IPS-NIHi11 (cell line): ENCODE data around the gene CCDC107.
"Not testable (repeated sequence)": the region's sequence is repeated elsewhere in the genome, so short reads cannot be mapped to it uniquely, and the experiment has no call there.

Source experiments
- DNase-seq: peaks from one replicate; pipeline ENCODE4 v3.0.0; 2012; ENCODE audit warnings: mixed read lengths, low spot score

Gene CCDC107, protein sequence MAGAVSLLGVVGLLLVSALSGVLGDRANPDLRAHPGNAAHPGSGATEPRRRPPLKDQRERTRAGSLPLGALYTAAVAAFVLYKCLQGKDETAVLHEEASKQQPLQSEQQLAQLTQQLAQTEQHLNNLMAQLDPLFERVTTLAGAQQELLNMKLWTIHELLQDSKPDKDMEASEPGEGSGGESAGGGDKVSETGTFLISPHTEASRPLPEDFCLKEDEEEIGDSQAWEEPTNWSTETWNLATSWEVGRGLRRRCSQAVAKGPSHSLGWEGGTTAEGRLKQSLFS

DNA sequence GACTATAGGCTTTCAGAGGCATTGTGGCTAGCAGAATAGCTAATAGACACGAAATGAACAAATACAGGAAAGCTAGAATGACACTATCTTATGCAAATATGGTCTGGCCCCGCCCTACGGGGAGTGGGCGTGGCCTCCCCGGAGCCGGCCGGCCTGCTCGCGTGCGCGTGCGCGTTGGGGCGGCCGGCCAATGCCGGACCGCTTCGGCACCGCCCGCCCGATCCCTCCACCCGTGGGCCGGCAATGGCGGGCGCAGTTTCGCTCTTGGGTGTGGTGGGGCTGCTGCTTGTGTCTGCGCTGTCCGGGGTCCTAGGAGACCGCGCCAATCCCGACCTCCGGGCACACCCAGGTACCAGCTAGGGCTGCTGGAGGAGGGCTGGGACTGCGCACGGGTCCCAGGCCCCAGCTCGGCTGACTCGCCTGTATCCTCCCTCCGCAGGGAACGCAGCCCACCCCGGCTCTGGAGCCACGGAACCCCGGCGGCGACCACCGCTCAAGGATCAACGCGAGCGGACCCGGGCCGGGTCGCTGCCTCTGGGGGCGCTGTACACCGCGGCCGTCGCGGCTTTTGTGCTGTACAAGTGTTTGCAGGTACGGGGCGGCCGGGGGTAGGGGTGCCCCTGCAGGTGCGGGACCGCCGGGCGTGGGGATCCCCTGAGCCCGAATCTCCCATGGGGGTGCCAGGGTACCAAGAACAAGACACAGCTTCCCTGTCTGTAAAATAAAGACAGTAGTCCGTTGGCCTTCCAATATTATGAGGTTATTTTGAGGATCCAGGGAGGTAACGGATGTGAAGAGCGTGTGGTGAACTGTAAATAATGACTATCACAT lies at the start of gene CCDC107:
TSS of gene CCDC107 (plus strand) at position 156 of the 831 bp plus-strand sequence. CDS start at position 244, 88 bp downstream.
- peak; percentile 92 for DNase-seq

DNA sequence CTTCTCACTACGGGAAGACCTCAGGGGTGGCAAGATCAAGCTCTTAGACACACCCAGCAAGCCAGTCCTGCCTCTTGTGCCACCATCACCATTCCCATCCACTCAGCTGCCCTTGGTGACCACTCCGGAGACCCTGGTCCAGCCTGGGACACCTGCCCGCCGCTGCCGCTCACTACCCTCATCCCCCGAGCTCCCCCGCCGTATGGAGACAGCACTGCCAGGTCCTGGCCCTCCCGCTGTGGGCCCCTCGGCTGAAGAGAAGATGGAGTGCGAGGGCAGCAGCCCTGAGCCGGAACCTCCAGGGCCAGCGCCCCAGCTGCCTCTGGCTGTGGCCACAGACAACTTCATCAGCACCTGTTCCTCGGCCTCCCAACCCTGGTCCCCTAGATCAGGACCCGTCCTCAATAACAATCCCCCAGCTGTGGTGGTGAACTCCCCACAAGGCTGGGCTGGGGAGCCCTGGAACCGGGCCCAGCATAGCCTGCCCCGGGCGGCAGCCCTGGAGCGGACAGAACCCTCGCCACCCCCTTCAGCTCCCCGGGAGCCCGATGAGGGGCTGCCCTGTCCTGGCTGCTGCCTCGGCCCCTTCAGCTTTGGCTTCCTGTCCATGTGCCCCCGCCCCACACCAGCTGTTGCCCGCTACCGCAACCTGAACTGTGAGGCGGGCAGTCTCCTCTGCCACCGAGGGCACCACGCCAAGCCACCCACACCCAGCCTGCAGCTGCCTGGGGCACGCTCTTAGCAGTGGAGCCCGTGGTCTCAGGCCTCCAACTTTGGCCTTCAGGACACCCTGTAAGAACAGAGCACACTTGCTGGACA lies 48.9 kb upstream of the CCDC107 start:
- DNase-seq: no peak

DNA sequence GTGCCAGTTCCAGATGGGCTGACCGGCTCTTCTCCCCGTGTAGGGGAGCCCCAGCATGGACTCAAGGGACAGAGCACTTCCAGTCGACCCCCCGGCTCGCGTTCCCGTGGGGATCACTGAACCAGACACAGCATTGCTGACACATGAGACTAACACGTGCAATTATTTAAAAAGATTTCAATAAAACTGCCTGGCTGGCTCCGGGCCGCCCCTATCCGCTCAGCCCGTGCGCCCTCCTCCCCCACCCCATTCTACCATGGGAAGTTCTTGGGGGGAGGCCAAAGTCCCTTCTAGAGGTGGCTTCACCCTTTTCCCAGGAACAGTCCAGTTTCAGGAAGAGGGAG lies 48.3 kb upstream of the CCDC107 start:
- DNase-seq: no peak

DNA sequence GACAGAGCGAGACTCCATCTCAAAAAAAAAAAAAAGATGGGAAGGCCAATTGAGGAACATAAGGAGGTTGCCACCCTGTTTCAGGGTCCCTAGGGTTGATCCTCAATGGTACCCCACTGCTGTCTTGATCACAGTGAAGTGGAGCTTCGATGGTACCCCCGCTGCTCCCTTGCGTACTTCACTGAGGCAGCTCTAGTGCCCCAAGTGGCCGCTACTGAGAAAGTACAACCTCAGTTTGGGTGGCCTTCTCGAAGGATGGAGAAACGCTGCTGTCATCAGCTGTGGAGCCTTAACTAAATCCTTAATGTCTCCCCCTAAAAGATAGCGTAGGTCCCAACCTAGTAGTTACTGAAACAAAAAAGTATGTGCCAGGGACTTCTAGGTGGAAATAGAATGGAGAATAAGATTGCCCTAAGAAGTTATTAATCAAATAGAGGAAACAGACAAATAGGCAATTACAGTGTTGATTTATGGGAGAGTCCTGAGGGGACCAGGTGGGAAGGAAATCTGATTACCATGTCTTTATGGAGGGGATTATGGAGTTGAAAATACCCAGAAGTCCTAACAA lies 46.8 kb upstream of the CCDC107 start:
- DNase-seq: peak; percentile 53

DNA sequence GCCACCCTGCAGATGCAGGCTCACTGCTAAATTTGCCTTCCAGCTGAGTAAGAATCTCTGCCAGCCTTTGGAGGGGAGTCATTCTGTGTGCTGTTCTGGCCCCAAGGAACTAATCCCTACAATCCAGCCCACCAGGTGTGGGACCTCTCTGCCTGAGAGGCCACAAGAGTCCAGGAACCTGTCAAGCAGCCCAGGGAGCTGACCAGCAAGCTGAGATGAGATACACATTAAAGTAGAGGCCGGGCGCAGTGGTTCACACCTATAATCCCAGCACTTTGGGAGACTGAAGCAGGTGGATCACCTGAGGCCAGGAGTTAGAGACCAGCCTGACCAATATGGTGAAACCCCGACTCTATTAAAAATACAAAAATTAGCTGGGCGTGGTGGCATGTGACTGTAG lies 46.0 kb upstream of the CCDC107 start:
- DNase-seq: not testable (repeated sequence)

DNA sequence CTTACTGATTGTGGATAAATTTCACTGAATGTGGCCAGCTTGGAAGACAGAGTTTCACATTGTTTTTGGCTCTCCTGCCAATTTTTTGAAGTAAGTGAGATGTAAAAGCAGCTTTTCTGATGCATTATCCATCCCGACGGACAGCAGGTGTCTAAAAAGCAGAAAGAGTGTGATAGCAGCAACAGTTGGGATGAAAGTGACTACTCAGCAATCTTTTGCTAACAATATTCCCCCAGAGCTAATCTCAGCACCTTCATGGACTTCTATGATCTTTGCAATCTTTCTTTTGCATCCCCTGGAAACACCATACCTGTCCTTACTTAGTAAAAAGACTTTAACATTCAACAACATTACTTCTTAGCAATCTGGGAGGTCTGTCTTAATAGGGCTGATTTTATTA lies 45.2 kb upstream of the CCDC107 start:
- no peak for DNase-seq

DNA sequence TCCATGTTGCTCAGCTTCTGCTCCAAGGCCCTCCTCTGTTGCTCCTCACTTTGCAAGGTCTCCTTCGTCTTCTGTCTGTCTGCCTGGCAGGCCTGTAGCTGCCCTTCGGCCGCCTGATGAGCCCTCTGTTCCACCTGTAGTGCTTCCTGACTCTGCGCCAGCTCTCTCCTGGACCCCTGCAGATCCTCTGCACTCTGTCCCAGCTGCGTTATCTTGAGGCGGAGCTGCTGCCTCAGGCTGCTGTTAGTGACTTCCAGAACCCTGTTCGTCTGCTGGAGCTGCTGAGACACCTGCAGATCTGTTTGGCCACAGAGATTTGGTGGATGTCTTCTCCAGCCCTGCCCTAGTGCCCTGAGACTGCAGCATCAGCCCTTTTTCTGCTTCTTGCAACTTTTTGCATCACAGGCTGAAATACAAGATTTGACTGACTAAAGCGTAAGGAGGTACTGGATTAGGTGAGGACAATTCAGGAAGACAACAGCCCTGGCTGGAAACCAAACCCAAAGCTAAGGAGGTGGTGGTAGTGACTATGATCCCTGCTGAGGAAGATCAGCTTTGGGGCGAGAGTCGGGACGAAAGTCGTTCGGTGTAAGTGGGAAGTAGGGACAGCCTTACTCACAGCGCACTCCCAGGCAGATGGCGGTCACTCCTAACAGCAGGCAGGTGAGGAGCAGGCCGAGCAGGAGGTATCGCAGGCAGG lies 42.0 kb upstream of the CCDC107 start:
- DNase-seq: no peak

DNA sequence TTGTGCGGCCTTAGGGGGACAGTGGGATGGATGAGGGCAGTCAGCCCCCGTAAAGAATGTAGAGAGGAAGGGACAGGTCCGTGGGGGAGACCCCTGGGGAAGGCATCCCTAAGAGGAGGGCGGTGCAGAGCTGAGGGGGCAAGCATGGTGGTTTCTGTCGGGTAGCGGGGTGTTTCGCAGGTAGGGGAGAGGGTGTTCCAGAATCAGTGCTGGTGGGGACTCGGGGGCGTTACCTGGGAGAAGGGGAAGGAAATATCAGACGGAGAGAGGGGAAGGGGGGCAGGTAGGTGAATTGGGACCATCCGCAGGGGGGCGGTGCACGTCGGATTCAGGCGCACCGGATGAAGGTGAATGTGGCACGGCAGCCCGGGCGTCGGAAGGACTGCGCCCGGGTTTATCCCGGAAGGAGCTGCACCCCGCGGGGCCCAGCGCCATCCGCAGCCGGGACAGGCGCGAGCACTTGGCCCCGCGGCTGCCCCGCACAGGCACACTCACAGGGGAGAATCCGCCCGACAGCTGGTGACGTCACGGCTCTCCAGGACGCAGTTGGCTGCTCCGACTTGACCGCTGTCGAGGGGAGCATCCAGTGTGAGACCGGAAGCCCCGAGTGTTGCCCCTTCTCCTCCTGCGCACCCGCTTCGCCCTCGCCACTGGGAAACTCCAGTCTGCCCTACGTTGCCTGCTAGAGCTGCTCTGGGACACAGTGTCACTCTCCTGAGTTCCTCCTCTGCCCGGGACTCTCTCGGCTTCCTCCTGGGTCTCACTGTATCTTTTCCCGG lies 41.2 kb upstream of the CCDC107 start:
- peak; percentile 74 for DNase-seq

DNA sequence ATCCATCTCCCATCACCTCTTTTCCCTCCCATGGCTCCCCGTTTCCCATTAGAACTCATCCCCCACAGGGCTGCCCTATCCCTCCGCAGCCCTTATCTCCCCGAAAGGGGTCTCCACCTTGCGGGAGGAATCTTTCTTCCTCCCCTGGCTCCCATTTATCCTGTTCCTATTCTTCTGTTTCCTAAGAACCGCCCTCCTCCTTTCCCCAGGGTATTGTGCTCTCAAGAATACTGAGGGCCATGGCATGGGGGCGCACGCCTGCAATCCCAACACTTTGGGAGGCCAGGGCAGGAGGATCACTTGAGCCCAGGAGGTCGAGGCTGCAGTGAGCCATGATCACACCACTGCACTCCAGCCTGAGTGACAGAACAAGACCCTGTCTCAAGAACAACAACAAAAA lies 40.5 kb upstream of the CCDC107 start:
- no peak for DNase-seq

DNA sequence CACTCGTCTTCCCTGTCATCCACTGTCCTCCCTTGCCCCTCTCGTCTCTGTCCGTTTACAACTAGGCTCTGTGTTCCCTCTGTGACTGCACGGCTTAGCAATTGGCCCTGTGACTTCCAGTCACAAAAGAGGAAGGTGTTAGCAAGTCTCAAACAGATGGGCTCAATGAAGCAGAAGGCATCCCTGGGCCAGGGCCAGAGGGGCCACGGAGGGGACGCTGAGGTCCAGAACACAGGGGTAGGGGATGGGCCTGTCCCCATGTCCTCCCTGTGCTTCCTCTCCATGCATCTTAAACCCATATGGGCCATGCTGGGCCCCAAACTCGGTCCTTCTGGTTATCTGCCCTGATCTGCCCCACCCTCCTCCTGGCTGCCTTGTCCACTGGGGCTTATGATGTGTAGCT lies 39.8 kb upstream of the CCDC107 start, which contains the start of gene CD72:
TSS of gene CD72 (minus strand) at position 89 of the 403 bp plus-strand sequence. CDS start 110 bp downstream, outside the sequence.
- DNase-seq: no peak

DNA sequence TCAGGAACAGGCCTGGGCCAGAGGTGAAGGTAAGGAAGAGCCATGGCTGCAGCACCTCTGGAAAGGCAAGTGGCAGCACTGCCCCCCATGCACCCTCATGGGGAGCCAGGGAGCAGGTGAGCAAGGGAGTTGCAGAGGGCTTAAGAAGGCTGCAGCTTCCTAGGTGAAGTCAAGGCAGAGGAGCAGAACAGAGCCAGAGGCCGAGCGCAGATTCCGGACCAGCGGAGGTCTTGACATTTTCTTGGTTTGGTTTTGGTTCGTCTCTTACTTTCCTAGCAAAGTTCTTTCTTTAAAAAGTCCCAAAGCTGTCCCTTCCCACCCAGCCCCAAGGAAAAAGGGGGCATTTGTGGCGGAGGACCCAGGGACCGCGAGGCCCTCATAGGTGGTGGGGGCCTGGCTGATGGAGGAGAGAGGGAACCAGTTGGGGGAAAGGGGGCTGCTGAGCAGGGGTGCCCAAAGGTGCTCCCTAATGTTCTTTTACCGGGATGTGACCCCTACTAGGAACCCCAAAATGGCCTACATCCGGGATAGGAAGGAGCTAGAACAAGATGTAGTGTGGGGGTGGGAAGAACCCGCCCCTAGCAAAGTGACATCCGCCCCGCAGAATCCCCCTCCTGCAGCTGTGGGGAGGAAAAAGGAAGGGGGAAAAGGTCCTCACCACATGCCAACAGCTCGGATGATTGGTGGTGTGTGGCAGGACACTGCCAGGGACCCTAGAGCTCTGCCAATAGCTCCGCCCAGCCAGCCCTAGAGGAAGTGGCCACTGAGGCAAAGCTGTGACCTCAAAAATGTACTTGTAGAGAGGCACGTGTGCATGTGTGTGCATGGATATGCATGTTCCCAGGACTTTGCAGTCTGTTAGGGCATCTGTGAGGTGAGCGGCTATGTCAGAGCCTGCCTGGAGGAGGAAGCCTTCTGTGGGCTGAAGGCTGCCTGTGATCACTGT lies 39.0 kb upstream of the CCDC107 start:
- DNase-seq: no peak

DNA sequence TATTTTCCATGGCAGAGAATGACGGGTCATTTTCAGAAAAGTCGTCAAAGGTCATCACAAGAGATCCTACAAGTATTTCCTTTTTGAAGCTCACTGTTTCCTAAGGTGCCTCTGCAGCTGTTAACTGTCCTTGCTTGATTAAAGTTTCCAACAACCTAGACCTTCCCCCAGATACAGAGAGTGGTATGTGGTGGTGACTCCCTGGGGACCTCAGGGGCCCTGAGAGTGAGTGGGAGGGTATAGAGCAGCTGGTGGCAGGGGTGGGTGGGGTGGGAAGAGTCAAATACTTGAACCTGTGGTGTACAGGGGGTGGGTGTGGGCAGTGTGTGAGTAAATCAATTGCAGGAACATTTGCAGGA lies 38.3 kb upstream of the CCDC107 start:
- no peak for DNase-seq

DNA sequence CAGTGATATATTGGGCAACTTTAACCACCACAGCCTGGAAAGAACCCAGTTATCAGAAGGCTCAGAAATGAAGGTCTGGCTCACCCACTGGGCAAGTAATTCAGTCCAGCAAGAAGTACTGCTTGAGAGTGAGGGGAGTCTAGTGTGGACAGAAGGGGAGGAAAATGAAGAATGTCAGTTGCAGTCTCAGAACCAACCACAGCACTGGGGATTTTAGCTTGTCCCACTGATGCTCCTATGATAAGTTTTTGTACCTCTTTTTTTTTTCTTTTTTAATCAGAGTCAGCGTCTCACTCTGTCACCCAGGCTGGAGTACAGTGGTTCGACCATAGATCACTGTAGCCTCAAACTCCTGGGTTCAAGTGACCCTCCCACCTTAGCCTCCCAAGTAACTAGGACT lies 30.5 kb upstream of the CCDC107 start:
- no peak for DNase-seq

DNA sequence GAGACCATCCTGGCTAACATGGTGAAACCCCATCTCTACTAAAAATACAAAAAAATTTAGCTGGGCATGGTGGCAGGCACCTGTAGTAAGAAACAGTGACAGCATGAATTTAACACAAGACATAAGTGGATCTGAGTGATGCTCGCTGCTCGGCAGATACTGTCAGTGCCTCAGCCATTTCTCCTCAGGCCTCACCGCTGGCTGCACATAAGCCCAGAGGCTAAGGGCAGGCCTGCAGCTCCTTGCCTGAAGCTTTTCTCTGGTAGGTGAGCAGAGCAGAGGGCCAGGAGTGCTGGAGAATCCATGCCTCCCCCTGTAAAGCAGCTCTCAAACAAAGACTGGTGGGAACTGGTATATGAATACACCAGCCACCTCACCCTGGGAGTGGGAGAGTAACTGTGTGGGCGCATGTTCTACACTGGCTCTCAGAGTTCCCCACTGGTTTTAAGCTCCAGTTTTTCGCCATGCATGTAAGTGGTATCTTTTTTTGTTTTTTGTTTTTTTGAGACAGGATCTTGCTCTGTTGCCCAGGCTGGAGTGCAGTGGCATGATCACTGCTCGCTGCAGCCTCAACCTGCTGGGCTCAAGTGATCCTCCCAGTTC lies 29.6 kb upstream of the CCDC107 start:
- DNase-seq: no peak

DNA sequence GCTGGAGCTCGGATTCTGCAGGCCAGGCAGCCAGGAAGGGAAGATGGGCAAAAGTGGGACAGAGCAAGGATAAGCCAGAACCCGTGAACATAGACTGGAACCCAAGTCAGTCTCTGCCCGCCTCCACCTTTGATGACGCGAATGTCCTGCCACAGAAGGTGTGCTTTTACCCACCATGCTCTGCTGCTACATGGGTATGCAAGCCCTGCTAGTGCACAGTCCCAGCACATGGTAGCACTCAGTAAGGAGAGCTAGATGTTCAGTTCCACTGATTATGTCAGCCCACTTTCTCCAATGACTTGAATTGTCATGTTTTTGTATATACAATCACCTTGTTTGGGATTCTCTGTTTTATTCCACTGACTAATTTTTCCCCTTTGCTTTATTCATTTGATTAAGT lies 28.5 kb upstream of the CCDC107 start:
- no peak for DNase-seq

DNA sequence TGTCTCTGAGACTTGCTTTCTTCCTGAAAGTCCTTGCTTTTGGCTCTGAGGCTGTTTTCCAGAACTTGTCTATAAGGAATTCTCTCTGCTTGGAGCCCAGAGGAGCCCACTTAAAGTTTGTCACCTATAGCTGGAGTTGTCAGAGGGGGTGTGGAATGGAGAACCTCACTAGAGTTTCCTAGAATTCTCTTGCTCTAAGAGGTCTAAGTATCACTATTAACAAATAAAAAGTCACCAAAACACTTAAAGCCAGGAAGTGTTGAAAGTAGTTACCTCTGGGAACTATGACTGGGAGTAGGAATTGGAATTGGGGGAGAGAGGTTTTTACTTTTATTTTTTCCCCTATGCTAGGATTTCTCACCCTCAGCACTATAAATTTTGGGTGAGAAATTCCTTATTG lies 22.4 kb upstream of the CCDC107 start:
- DNase-seq: no peak

DNA sequence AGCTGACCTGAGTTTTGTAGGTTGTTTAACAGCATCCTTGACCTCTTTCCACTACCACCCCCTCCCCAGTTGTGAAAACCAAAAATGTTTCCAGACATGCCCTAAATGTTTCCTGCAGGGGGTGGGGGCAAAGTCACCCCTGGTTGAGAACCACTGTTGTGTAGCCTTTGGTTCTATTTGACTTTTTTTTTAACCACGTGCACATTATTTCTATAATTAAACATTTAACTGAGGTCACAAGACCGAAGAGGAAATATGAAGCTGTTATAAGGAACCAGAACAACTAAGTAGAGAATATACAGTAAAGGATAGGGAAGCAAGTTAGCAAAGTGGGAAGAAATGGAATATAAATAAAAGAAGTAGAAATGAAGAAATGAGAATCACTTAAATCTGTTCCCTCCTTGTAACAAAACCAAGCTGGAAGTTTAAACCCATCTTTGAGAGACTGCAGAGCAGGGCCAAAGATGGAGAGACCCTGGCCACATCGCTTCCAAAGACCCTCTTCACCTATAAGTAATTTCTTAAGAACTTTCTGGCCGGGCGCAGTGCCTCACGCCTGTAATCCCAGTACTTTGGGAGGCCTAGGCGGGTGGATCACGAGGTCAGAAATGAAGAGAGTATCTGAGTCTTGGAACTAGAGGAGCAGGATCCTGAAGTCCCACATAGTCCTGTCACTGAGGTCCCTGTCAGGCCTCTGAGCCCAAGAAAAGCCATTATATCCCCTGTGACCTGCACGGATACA lies 21.8 kb upstream of the CCDC107 start:
- no peak for DNase-seq

DNA sequence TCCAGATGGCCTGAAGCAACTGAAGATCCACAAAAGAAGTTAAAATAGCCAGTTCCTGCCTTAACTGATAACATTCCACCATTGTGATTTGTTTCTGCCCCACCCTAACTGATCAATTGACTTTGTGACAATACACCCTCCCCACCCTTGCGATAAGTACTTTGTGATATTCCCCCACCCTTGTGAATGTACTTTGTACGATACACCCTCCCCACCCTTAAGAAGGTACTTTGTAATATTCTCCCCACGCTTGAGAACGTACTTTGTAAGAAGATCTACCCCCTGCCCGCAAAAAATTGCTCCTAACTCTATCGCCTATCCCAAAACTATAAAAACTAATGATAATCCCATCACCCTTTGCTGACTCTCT lies 21.2 kb upstream of the CCDC107 start:
- DNase-seq: not testable (repeated sequence)
